Activated B cell treated with CpG ODN at 0.5 μM for 24 hours (primary cell): Measurements from ENCODE around the gene RASGRP1. TPM values are rescaled to one million over a fixed set of nuclear protein-coding genes. Genes with fewer than 3 reads are reported as not detected.

Source experiments
- ATAC-seq: fragments of 200-7000 bp; cut with Tn5 transposase; one replicate; pipeline ENCODE4 v1.10.0; 2021; ENCODE audit warnings: low read depth, mild to moderate bottlenecking, moderate library complexity
- CTCF ChIA-PET: fragments of 350-600 bp; sonication (Branson Sonifier 250); formaldehyde crosslinking; loops from one replicate; lab custom pipeline; 2021; ENCODE audit warnings: antibody characterized with exemption; lab: Charles Lee
- POLR2A ChIA-PET: fragments of 350-600 bp; sonication (Branson Sonifier 250); formaldehyde crosslinking; loops from one replicate; lab custom pipeline; 2021; ENCODE audit warnings: antibody characterized with exemption; lab: Charles Lee
- DNase-seq: peaks from one replicate; pipeline ENCODE4 v3.0.0; 2022
- H3K27ac Mint-ChIP-seq: one replicate; pipeline ENCODE4 v1.8.0; 2020; ENCODE audit warnings: mixed read lengths
- H3K27me3 Mint-ChIP-seq: one replicate; pipeline ENCODE4 v1.8.0; 2021; ENCODE audit warnings: mixed read lengths
- H3K36me3 Mint-ChIP-seq: one replicate; pipeline ENCODE4 v1.8.0; 2021; ENCODE audit warnings: low read depth, mixed read lengths
- H3K4me1 Mint-ChIP-seq: one replicate; pipeline ENCODE4 v1.8.0; 2021; ENCODE audit warnings: mixed read lengths
- H3K4me3 Mint-ChIP-seq: one replicate; pipeline ENCODE4 v1.8.0; 2020; ENCODE audit warnings: mild to moderate bottlenecking, mixed read lengths
- H3K9me3 Mint-ChIP-seq: one replicate; pipeline ENCODE4 v1.8.0; 2020; ENCODE audit warnings: mixed read lengths
- CTCF ChIP-seq: fragments of 200-600 bp; IDR thresholded peaks from one replicate; pipeline ENCODE4 v1.8.0; 2022; ENCODE audit warnings: antibody characterized with exemption, mild to moderate bottlenecking
- intact Hi-C: fragments of 100-400 bp; cut with micrococcal nuclease; formaldehyde crosslinking; loops from one replicate; pipeline ENCODE4 v1.15.1; 2024
- total RNA-seq: library from RNA; stranded (reverse); gene quantifications from 2 replicates; pipeline ENCODE4 v1.2.3, GENCODE V29; 2022

RASGRP1 gene
- total RNA-seq, 1 donor from 2014 or later, result 37.7 TPM

DNA sequence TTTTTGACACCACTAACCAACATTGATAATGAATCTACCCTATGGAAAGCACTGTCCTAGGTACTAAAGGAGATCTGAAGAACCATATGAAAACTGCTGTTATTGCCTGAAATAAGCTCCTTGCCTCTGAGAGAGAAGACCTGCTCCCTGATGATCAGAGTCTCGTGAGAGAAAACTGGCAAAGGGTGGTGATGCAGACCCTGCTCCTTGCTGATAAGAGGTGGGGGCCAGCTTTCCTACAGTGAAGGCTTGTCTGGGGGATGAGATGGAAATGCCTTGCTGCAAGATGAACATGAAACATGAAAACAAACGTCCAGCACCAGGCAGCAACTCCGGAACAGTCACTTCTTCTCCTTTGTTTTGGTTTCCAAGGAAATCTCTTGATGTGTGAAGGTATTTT lies 31.9 kb downstream of the RASGRP1 start:
- POLR2A ChIA-PET, result interaction anchor here (1.6 kb wide), 1 partner anchor 20 kb away, joined by 3 read pairs; no protein-coding TSS in a partner anchor
- no peak overlapping the region for H3K4me3 Mint-ChIP-seq
- peaks cover 23% of the 10 kb centered on the region for H3K4me1 Mint-ChIP-seq
- no peaks in the 10 kb centered on the region for H3K27me3 Mint-ChIP-seq
- CTCF ChIA-PET, result no interaction called here
- peaks cover 63% of the 10 kb centered on the region for H3K36me3 Mint-ChIP-seq
- no peak for TF ChIP-seq CTCF
- DNase-seq, result no peak
- ATAC-seq, result no peak
- no peak overlapping the region for H3K27ac Mint-ChIP-seq
- no peaks in the 10 kb centered on the region for H3K9me3 Mint-ChIP-seq
- intact Hi-C loops, result no loop called here

DNA sequence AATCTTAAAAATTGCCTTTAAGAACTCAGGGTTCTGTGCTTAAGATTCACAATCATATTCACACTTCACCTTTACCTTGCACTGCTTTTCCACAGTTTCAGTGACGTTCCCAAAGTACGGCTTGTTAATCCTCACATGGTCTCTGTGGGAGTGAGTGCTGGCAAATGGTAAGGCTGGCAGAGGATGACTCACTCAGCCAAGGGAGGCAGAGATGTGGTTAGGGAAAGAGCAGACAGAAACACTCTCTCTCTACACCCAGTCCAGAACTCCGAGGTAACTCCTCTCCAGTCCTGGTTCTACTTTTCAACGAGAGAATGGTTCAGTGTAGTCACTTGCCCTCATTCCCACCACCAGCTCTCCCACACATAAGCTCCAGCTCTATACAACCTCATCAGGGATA lies 33.1 kb downstream of the RASGRP1 start:
- no peak overlapping the region for H3K27ac Mint-ChIP-seq
- ATAC-seq, result no peak
- H3K36me3 Mint-ChIP-seq, result peaks cover 60% of the 10 kb centered on the region

DNA sequence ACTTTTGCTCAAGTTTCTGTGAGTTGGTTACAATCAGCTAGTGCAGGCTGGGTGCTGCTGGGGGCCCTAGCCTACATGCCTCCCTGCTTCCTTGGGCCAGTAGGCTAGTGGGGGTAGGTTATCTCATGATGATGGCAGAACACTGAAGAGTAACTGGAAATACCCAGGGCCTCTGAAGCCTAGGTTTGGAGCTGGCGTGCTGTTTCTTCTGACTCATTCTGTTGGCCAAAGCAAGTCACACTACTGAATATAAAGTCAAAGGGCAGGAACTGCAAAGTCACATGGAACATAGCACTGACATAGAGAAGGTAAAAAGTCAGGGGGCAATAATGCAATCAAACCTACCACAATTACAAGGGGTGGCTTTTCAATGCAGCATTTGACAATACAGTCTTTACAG lies 34.5 kb downstream of the RASGRP1 start:
- intact Hi-C loops, result no loop called here
- Mint-ChIP-seq H3K4me1 (peaks cover 9% of the 10 kb centered on the region), H3K27me3 (no peaks in the 10 kb centered on the region), H3K9me3 (no peaks in the 10 kb centered on the region), H3K4me3 (no peak overlapping the region), H3K27ac (no peak overlapping the region), H3K36me3 (peaks cover 56% of the 10 kb centered on the region)
- DNase-seq (no peak), ATAC-seq (no peak)
- no peak for TF ChIP-seq CTCF
- ChIA-PET POLR2A (no interaction called here), CTCF (interaction anchor here (1.2 kb wide), 1 partner anchor 153 kb away, joined by 4 read pairs; no protein-coding TSS in a partner anchor)

More for the DNA sequence above, 33.1 kb downstream of the RASGRP1 start:
- H3K27me3 Mint-ChIP-seq, result no peaks in the 10 kb centered on the region
- H3K4me1 Mint-ChIP-seq, result peaks cover 18% of the 10 kb centered on the region
- ChIA-PET POLR2A (no interaction called here), CTCF (interaction anchor here (1.3 kb wide), 1 partner anchor 91 kb away, joined by 3 read pairs; no protein-coding TSS in a partner anchor)
- H3K9me3 Mint-ChIP-seq, result no peaks in the 10 kb centered on the region
- intact Hi-C loops, result no loop called here
- no peak for DNase-seq
- TF ChIP-seq CTCF, result no peak
- H3K4me3 Mint-ChIP-seq, result no peak overlapping the region

GRCh38 chr15:38528294-38528693 lies 36.3 kb downstream of the RASGRP1 start:
- DNase-seq (no peak), ATAC-seq (no peak)
- H3K4me3 Mint-ChIP-seq, result no peak overlapping the region
- no peak overlapping the region for H3K27ac Mint-ChIP-seq
- intact Hi-C loops, result no loop called here
- H3K36me3 Mint-ChIP-seq, result peaks cover 54% of the 10 kb centered on the region
- ChIA-PET CTCF (no interaction called here), POLR2A (no interaction called here)
- H3K4me1 Mint-ChIP-seq, result peaks cover 2% of the 10 kb centered on the region
- H3K9me3 Mint-ChIP-seq, result no peaks in the 10 kb centered on the region
- TF ChIP-seq CTCF, result no peak
- H3K27me3 Mint-ChIP-seq, result no peaks in the 10 kb centered on the region

DNA sequence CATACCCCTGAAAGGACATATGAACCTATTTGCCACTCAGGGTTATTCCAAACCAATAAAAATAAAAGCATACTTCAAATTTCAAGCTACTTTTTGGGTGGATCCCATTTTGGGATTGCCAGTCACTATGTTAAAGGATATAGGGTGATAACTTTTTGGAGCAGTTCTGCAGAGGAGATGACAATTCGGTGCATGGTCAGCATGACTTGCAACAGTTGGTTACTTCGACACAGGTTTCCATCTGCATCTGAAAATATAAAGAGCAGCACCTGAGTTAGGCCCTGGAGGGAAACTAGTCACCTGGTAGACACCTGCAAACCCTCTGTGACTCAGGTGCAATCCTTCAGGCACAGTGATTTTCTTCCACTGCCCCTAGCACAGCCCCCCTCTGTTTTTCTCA lies 38.5 kb downstream of the RASGRP1 start:
- ATAC-seq (no peak), DNase-seq (no peak)
- ChIA-PET CTCF (no interaction called here), POLR2A (interaction anchor here (0.6 kb wide), 1 partner anchor 36 kb away, joined by 4 read pairs; no protein-coding TSS in a partner anchor)
- H3K4me3 Mint-ChIP-seq, result no peak overlapping the region
- no peaks in the 10 kb centered on the region for H3K27me3 Mint-ChIP-seq
- no peaks in the 10 kb centered on the region for H3K9me3 Mint-ChIP-seq
- no peak for TF ChIP-seq CTCF
- peaks cover 50% of the 10 kb centered on the region for H3K36me3 Mint-ChIP-seq
- intact Hi-C loops, result no loop called here
- peaks cover 2% of the 10 kb centered on the region for H3K4me1 Mint-ChIP-seq
- no peak overlapping the region for H3K27ac Mint-ChIP-seq
